ENCODE results near the gene ST3GAL3. TPM values are rescaled to one million over a fixed set of nuclear protein-coding genes. Genes with fewer than 3 reads are reported as not detected.

The ST3GAL3 gene
- total RNA-seq, 1 donor from 2014 or later: 24.4 TPM

- TF ChIP-seq CTCF (conservative IDR thresholded peaks at IDR 0.05): no peak
- Mint-ChIP-seq H3K4me3 (no peak overlapping the region), H3K27ac (no peak overlapping the region), H3K27me3 (no peaks in the 10 kb centered on the region), H3K36me3 (peaks cover 9% of the 10 kb centered on the region), H3K4me1 (ENCODE audit: unreplicated experiment) (peaks cover 7% of the 10 kb centered on the region), H3K9me3 (no peaks in the 10 kb centered on the region)
- DNase-seq (ENCODE audit: extremely low spot score, unreplicated experiment): no peak
Measured at GRCh38 chr1:43854473-43854872, 147.1 kb downstream of the ST3GAL3 start.

GRCh38 chr1:43856188-43856587, 148.9 kb downstream of the ST3GAL3 start:
- TF ChIP-seq CTCF (conservative IDR thresholded peaks at IDR 0.05): no peak
- DNase-seq (ENCODE audit: extremely low spot score, unreplicated experiment): no peak
- H3K27me3 Mint-ChIP-seq: no peaks in the 10 kb centered on the region
- H3K9me3 Mint-ChIP-seq: no peaks in the 10 kb centered on the region
- H3K4me3 Mint-ChIP-seq: no peak overlapping the region
- peaks cover 9% of the 10 kb centered on the region for H3K36me3 Mint-ChIP-seq
- H3K27ac Mint-ChIP-seq: no peak overlapping the region
- peaks cover 7% of the 10 kb centered on the region for H3K4me1 Mint-ChIP-seq (ENCODE audit: unreplicated experiment)

GRCh38 chr1:43857163-43857562, 149.8 kb downstream of the ST3GAL3 start:
- Mint-ChIP-seq H3K4me3 (no peak overlapping the region), H3K9me3 (no peaks in the 10 kb centered on the region), H3K4me1 (ENCODE audit: unreplicated experiment) (peaks cover 7% of the 10 kb centered on the region), H3K27me3 (no peaks in the 10 kb centered on the region), H3K36me3 (peaks cover 9% of the 10 kb centered on the region), H3K27ac (no peak overlapping the region)
- TF ChIP-seq CTCF (conservative IDR thresholded peaks at IDR 0.05): no peak
- DNase-seq (ENCODE audit: extremely low spot score, unreplicated experiment): no peak

GRCh38 chr1:43858324-43858723, 151.0 kb downstream of the ST3GAL3 start:
- no peaks in the 10 kb centered on the region for H3K9me3 Mint-ChIP-seq
- H3K27ac Mint-ChIP-seq: peak overlapping the region; percentile 80
- H3K27me3 Mint-ChIP-seq: no peaks in the 10 kb centered on the region
- peaks cover 7% of the 10 kb centered on the region for H3K4me1 Mint-ChIP-seq (ENCODE audit: unreplicated experiment)
- no peak for TF ChIP-seq CTCF (conservative IDR thresholded peaks at IDR 0.05)
- peaks cover 9% of the 10 kb centered on the region for H3K36me3 Mint-ChIP-seq
- no peak overlapping the region for H3K4me3 Mint-ChIP-seq
- DNase-seq (ENCODE audit: extremely low spot score, unreplicated experiment): no peak

GRCh38 chr1:43861337-43861736, 154.0 kb downstream of the ST3GAL3 start:
- Mint-ChIP-seq H3K4me1 (ENCODE audit: unreplicated experiment) (peaks cover 15% of the 10 kb centered on the region), H3K36me3 (no peaks in the 10 kb centered on the region), H3K4me3 (no peak overlapping the region), H3K27ac (no peak overlapping the region), H3K27me3 (no peaks in the 10 kb centered on the region), H3K9me3 (no peaks in the 10 kb centered on the region)
- no peak for DNase-seq (ENCODE audit: extremely low spot score, unreplicated experiment)
- no peak for TF ChIP-seq CTCF (conservative IDR thresholded peaks at IDR 0.05)
